ENCODE data around the gene TSPAN3.

Gene TSPAN3

GRCh38 chr15:77033729-77034671 lies 36.9 kb downstream of the TSPAN3 start:
- DNase-seq (ENCODE audit: low read depth, low spot score) = no peak

- DNase-seq (ENCODE audit: low read depth, low spot score) = no peak
Measured at GRCh38 chr15:77033417-77033728, 37.5 kb downstream of the TSPAN3 start.

- DNase-seq (ENCODE audit: low read depth, low spot score) = no peak
Measured at GRCh38 chr15:77032647-77033416, 38.1 kb downstream of the TSPAN3 start.

GRCh38 chr15:77032052-77032646 lies 38.8 kb downstream of the TSPAN3 start:
- DNase-seq (ENCODE audit: low read depth, low spot score) = no peak

- DNase-seq (ENCODE audit: low read depth, low spot score) = no peak
Measured at GRCh38 chr15:77031376-77032050, 39.4 kb downstream of the TSPAN3 start.

- DNase-seq (ENCODE audit: low read depth, low spot score) = no peak
Measured at GRCh38 chr15:77030928-77031375, 40.0 kb downstream of the TSPAN3 start.

- no peak for DNase-seq (ENCODE audit: low read depth, low spot score)
Measured at GRCh38 chr15:77030048-77030927, 40.6 kb downstream of the TSPAN3 start.

- DNase-seq (ENCODE audit: low read depth, low spot score) = no peak
Measured at GRCh38 chr15:77029166-77030047, 41.5 kb downstream of the TSPAN3 start.

- no peak for DNase-seq (ENCODE audit: low read depth, low spot score)
Measured at GRCh38 chr15:77028451-77029165, 42.3 kb downstream of the TSPAN3 start.

- peak; percentile 37 for DNase-seq (ENCODE audit: low read depth, low spot score)
Measured at GRCh38 chr15:77027697-77028450, 43.0 kb downstream of the TSPAN3 start.

- no peak for DNase-seq (ENCODE audit: low read depth, low spot score)
Measured at GRCh38 chr15:77027111-77027696, 43.7 kb downstream of the TSPAN3 start.

- DNase-seq (ENCODE audit: low read depth, low spot score) = no peak
Measured at GRCh38 chr15:77026501-77027110, 44.3 kb downstream of the TSPAN3 start.

GRCh38 chr15:77025941-77026411 lies 44.9 kb downstream of the TSPAN3 start:
- no peak for DNase-seq (ENCODE audit: low read depth, low spot score)

- DNase-seq (ENCODE audit: low read depth, low spot score) = no peak
Measured at GRCh38 chr15:77025083-77025901, 45.6 kb downstream of the TSPAN3 start.

GRCh38 chr15:77024273-77025082 lies 46.4 kb downstream of the TSPAN3 start:
- peak; percentile 78 for DNase-seq (ENCODE audit: low read depth, low spot score)
